SH-SY5Y (cell line): Measurements from ENCODE around the gene MYMK.

Experiments used
- GATA2 ChIP-seq: IDR thresholded peaks from 2 replicates; pipeline ENCODE4 v1.6.1; 2011; ENCODE audit warnings: mild to moderate bottlenecking, low read depth, low read length
- GATA3 ChIP-seq: IDR thresholded peaks from 2 replicates; pipeline ENCODE4 v1.6.1; 2011; ENCODE audit warnings: low read depth, mild to moderate bottlenecking, low read length, moderate library complexity

DNA sequence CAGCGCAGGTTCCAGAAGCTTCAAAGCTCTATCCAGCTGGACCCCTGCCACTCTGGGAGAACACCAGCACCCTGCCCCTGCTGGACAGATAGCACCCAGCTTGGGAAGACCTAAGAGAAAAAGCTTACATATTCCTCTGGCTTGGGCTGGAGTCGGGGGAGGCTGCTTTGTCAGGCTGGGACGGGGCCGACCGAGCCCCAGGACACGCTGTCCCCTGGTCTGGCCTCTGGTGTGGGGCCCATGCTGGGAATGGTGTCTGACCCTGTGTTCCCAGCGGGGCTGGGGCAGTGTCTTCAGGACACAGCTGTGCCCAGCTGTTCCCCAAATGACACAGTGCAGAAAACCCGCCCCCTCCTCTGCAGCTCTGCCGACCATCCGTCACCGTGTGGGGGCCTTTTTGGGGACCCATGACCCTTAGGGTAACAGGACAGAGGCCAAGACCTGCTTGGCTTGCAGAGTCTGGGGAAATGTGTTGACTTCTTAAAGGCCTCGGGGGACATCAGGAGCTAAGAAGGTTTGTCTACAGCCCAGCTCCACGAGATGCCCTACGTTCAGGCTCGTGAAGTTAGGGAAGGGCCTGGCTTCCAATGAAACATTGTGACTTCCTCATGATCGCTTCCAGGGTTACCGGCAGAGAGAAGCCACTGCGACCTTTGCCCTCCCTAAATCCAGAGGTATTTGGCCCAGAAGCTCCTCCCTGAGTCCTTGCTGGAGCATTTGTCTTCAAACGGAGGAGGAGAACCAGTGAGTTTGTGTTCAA is 25.4 kb downstream of the MYMK start:
- TF ChIP-seq GATA3 (no peak), GATA2 (no peak)
